SU-DHL-6 (cell line): ENCODE results near the gene AKAP6.

Experiments used
- H2AFZ ChIP-seq: fragments of 200-600 bp; sonication (generic); 2 replicates; pipeline ENCODE4 v1.6.1; 2014; ENCODE audit warnings: low read depth, mild to moderate bottlenecking, moderate library complexity, mixed read lengths, antibody characterized with exemption, low read length; ENCODE audit not compliant: severe bottlenecking
- H3F3A ChIP-seq: fragments of 200-600 bp; shearing (Covaris generic); 2 replicates; pipeline ENCODE4 v1.6.0; 2016; ENCODE audit warnings: antibody characterized with exemption, mild to moderate bottlenecking; ENCODE audit not compliant: insufficient read depth
- H3K27ac ChIP-seq: fragments of 200-600 bp; sonication (generic); 2 replicates; pipeline ENCODE4 v1.5.1; 2016; ENCODE audit warnings: low read depth, mild to moderate bottlenecking, low read length, moderate library complexity, mixed read lengths
- H3K27me3 ChIP-seq: fragments of 200-600 bp; sonication (generic), shearing (Covaris generic); 2 replicates; pipeline ENCODE4 v1.6.0; 2014; ENCODE audit warnings: mild to moderate bottlenecking, low read length
- H3K36me3 ChIP-seq: fragments of 200-600 bp; sonication (generic); 2 replicates; pipeline ENCODE4 v1.6.1; 2014; ENCODE audit warnings: mild to moderate bottlenecking, low read length, mixed read lengths
- H3K4me2 ChIP-seq: fragments of 300-600, 200-600 bp; shearing (Covaris generic), sonication (generic); 2 replicates; pipeline ENCODE4 v1.6.0; 2014; ENCODE audit warnings: low read length, low read depth, mild to moderate bottlenecking; ENCODE audit not compliant: poor library complexity, severe bottlenecking
- H3K4me3 ChIP-seq: fragments of 200-600 bp; sonication (generic); 2 replicates; pipeline ENCODE4 v1.5.1; 2014; ENCODE audit warnings: antibody characterized with exemption, low read length, mild to moderate bottlenecking, mixed read lengths; ENCODE audit not compliant: insufficient read depth, poor library complexity, severe bottlenecking
- H3K79me2 ChIP-seq: fragments of 200-600 bp; sonication (generic); 2 replicates; pipeline ENCODE4 v1.6.1; 2014; ENCODE audit warnings: mild to moderate bottlenecking, low read length, moderate library complexity; ENCODE audit not compliant: insufficient read depth
- H3K9ac ChIP-seq: fragments of 200-600 bp; sonication (generic); 2 replicates; pipeline ENCODE4 v1.7.0; 2014; ENCODE audit warnings: mild to moderate bottlenecking, low read length
- H3K9me2 ChIP-seq: fragments of 200-600 bp; sonication (generic); replicated peaks from 2 replicates; pipeline ENCODE4 v1.6.1; 2014; ENCODE audit warnings: low read length; ENCODE audit not compliant: insufficient read depth
- H3K9me3 ChIP-seq: fragments of 200-600 bp; sonication (generic); 2 replicates; pipeline ENCODE4 v1.6.1; 2014; ENCODE audit warnings: low read length, mixed read lengths; ENCODE audit not compliant: insufficient read depth
- H4K20me1 ChIP-seq: fragments of 200-600 bp; sonication (generic); 2 replicates; pipeline ENCODE4 v1.6.1; 2014; ENCODE audit warnings: low read depth, mild to moderate bottlenecking, antibody characterized with exemption, low read length, moderate library complexity, mixed read lengths
- CTCF ChIP-seq: fragments of 200-600 bp; sonication (generic); IDR thresholded peaks from one replicate; pipeline ENCODE4 v1.5.1; 2017; ENCODE audit warnings: antibody characterized with exemption, mild to moderate bottlenecking, low read length, moderate library complexity; ENCODE audit not compliant: insufficient read depth, poor library complexity, severe bottlenecking
- EZH2phosphoT487 ChIP-seq: fragments of 200-600 bp; sonication (generic), shearing (Covaris generic); conservative IDR thresholded peaks from 2 replicates; pipeline ENCODE4 v1.6.1; 2018; ENCODE audit warnings: mild to moderate bottlenecking, antibody characterized with exemption, low read length, moderate library complexity, mixed read lengths

AKAP6 gene

DNA sequence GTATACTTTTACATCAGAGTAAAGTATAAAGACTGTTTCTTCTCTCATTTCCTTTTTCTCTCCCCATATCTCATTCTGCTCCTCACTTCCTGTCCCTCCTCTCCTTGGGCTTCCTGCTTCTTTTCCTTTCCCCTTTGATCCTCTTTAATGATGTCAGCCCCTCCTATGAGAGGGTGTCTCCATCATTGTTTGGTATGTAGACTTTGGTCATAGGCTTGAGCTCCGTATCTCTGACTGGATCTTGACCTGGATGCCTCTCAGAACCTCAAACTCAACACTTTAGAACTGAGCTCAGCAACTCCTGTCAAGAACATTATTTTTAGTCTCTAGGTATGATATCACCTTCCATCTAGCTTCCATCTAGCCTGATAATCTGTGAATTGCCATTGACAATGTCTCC, 50.3 kb downstream of the AKAP6 start:
- H3K9ac ChIP-seq, result no peak overlapping the region
- H4K20me1 ChIP-seq, result no peaks in the 10 kb centered on the region
- H3F3A ChIP-seq, result no peaks in the 10 kb centered on the region
- no peak overlapping the region for H3K4me2 ChIP-seq
- TF ChIP-seq CTCF (no peak), EZH2phosphoT487 (no peak)
- H2AFZ ChIP-seq, result no peak overlapping the region
- no peak overlapping the region for H3K27ac ChIP-seq
- no peaks in the 10 kb centered on the region for H3K9me2 ChIP-seq
- no peaks in the 10 kb centered on the region for H3K79me2 ChIP-seq
- H3K36me3 ChIP-seq, result no peaks in the 10 kb centered on the region
- H3K4me3 ChIP-seq, result no peak overlapping the region
- no peaks in the 10 kb centered on the region for H3K27me3 ChIP-seq
- no peaks in the 10 kb centered on the region for H3K9me3 ChIP-seq

DNA sequence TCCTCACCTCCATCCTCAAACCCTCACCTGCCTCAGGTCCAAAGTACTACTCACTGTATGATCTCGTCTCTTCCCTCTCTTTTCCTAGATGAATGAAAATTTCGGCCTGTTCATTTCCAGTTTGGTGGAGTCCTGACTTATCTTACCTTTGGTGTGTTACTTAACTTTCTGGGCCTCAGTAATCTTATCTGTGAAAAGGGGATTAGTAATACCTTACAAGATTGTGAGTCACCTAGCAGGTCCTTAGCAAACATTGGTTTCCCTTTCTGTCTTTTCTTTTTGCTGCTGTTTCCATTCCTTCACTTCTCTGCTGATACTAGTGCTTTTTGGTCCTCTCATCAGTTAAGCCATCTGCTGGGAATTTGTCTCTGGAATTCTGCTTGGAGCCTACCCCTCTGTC, 52.8 kb downstream of the AKAP6 start:
- H3K9me3 ChIP-seq, result no peaks in the 10 kb centered on the region
- H2AFZ ChIP-seq, result no peak overlapping the region
- H3K27ac ChIP-seq, result no peak overlapping the region
- no peaks in the 10 kb centered on the region for H3K9me2 ChIP-seq
- no peaks in the 10 kb centered on the region for H3K79me2 ChIP-seq
- no peak overlapping the region for H3K4me2 ChIP-seq
- no peaks in the 10 kb centered on the region for H3K27me3 ChIP-seq
- TF ChIP-seq EZH2phosphoT487, result no peak
- no peak for TF ChIP-seq CTCF
- no peak overlapping the region for H3K4me3 ChIP-seq
- no peaks in the 10 kb centered on the region for H3F3A ChIP-seq
- H3K36me3 ChIP-seq, result no peaks in the 10 kb centered on the region
- H3K9ac ChIP-seq, result no peak overlapping the region
- H4K20me1 ChIP-seq, result no peaks in the 10 kb centered on the region

DNA sequence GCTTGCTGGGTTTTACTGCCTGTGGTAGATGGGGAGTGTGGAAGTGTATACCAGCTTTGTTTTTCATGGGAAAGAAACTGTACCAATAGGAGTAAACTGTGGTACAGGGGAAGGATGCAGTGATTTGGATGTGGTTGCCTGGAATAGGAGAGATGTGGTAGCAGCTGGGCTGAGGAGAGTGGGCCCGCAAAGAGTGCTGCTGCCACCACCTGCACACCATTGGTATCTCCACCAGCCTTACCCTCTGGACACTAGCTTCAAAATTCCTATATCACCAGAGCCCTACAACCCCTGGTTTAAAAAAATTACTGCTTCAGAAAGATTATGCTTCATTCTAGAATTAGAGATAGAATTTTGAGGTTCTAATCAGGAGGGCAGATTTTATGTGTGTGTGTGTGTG, 53.6 kb downstream of the AKAP6 start:
- Histone ChIP-seq H3K36me3 (no peaks in the 10 kb centered on the region), H3K79me2 (no peaks in the 10 kb centered on the region), H3K9me3 (no peaks in the 10 kb centered on the region), H2AFZ (no peak overlapping the region), H3K27ac (no peak overlapping the region), H3K27me3 (no peaks in the 10 kb centered on the region), H3K4me3 (no peak overlapping the region), H3F3A (no peaks in the 10 kb centered on the region), H3K9ac (no peak overlapping the region), H4K20me1 (no peaks in the 10 kb centered on the region), H3K9me2 (no peaks in the 10 kb centered on the region), H3K4me2 (no peak overlapping the region)
- TF ChIP-seq EZH2phosphoT487, result no peak
- TF ChIP-seq CTCF, result no peak
